H1 (cell line): ENCODE measurements around the gene NHLRC2. TPM values are rescaled to one million over a fixed set of nuclear protein-coding genes. Genes with fewer than 3 reads are reported as not detected.

ENCODE experiments used
- CTCF ChIA-PET: fragments of 300-600 bp; sonication (Branson Sonifier 250); formaldehyde crosslinking; loops from one replicate; lab custom pipeline; 2021; ENCODE audit not compliant: partially characterized antibody; lab: Charles Lee
- POLR2A ChIA-PET: fragments of 300-600 bp; sonication (Branson Sonifier 250); formaldehyde crosslinking; loops from one replicate; lab custom pipeline; 2021; ENCODE audit warnings: inconsistent platforms; ENCODE audit not compliant: partially characterized antibody; lab: Charles Lee
- DNase-seq, 2 experiments: peaks; one replicate each; pipeline versions ENCODE4 v3.0.0 to v3.0.0-alpha.2; 2010 to 2022; ENCODE audit warnings: low spot score in 2 of 2, low read depth in 1 of 2, mixed read lengths in 1 of 2
- FAIRE-seq: peaks from 2 replicates; lab custom pipeline; 2011; peaks lifted over from hg19 to GRCh38; lab: Jason Lieb, UNC
- H2AFZ ChIP-seq: 2 replicates; pipeline ENCODE4 v1.8.1; 2012; ENCODE audit warnings: low read length, inconsistent platforms
- H2AK5ac ChIP-seq: 2 replicates; pipeline ENCODE4 v1.6.1; 2013; ENCODE audit warnings: low read depth, low read length
- H2BK120ac ChIP-seq: replicated peaks from 2 replicates; pipeline ENCODE3; 2013; ENCODE audit warnings: low read depth, low read length, inconsistent platforms
- H2BK12ac ChIP-seq: 2 replicates; pipeline ENCODE4 v1.6.1; 2013; ENCODE audit warnings: low read depth, low read length
- H2BK15ac ChIP-seq: 2 replicates; pipeline ENCODE4 v1.6.1; 2013; ENCODE audit warnings: low read length
- H2BK20ac ChIP-seq: 2 replicates; pipeline ENCODE4 v1.6.1; 2013; ENCODE audit warnings: low read length
- H2BK5ac ChIP-seq: 2 replicates; pipeline ENCODE4 v1.6.1; 2013; ENCODE audit warnings: low read depth, low read length
- H3K14ac ChIP-seq: 2 replicates; pipeline ENCODE4 v1.6.1; 2013; ENCODE audit warnings: inconsistent platforms; ENCODE audit not compliant: insufficient read length
- H3K18ac ChIP-seq: 2 replicates; pipeline ENCODE4 v1.6.1; 2013; ENCODE audit warnings: low read length; ENCODE audit errors: extremely low read depth
- H3K23ac ChIP-seq: 2 replicates; pipeline ENCODE4 v1.6.1; 2013; ENCODE audit warnings: inconsistent platforms; ENCODE audit not compliant: insufficient read length
- H3K23me2 ChIP-seq: 2 replicates; pipeline ENCODE4 v1.6.1; 2013; ENCODE audit warnings: low read depth, low read length
- H3K27ac ChIP-seq: 2 replicates; pipeline ENCODE4 v1.6.1; 2011; ENCODE audit warnings: low read depth, low read length, inconsistent platforms
- H3K27me3 ChIP-seq, 4 experiments: replicated peaks in 1 of 4; 1 replicate in 1 of 4; 2 replicates in 3 of 4; pipeline versions ENCODE4 v1.6.1 to v1.8.1; 2011 to 2013; ENCODE audit warnings: low read length in 3 of 4, mild to moderate bottlenecking in 3 of 4, inconsistent platforms in 2 of 4, mixed read lengths in 2 of 4, moderate library complexity in 1 of 4; ENCODE audit not compliant: control insufficient read depth in 3 of 4, insufficient read depth in 3 of 4; ENCODE audit errors: extremely low read depth in 1 of 4
- H3K36me3 ChIP-seq, 4 experiments: 2 replicates each; pipeline versions ENCODE4 v1.6.1 to v1.8.1; 2011 to 2013; ENCODE audit warnings: mild to moderate bottlenecking in 4 of 4, low read length in 3 of 4, moderate library complexity in 2 of 4, control low read depth in 1 of 4, inconsistent platforms in 1 of 4; ENCODE audit not compliant: insufficient read depth in 4 of 4, control insufficient read depth in 2 of 4
- H3K4ac ChIP-seq: replicated peaks from 2 replicates; pipeline ENCODE3; 2013; ENCODE audit warnings: low read length, low read depth, mixed read lengths, inconsistent platforms; ENCODE audit not compliant: insufficient read length
- H3K4me1 ChIP-seq, 4 experiments: replicated peaks in 1 of 4; 1 replicate in 1 of 4; 2 replicates in 3 of 4; pipeline versions ENCODE4 v1.6.1 to v1.8.1; 2011 to 2013; ENCODE audit warnings: low read length in 3 of 4, inconsistent platforms in 2 of 4, mixed read lengths in 1 of 4; ENCODE audit not compliant: insufficient read depth in 4 of 4, control insufficient read depth in 3 of 4
- H3K4me2 ChIP-seq, 2 experiments: 2 replicates each; pipeline versions ENCODE4 v1.6.1 to v1.8.1; 2011 to 2013; ENCODE audit warnings: low read depth in 2 of 2, low read length in 2 of 2, control low read depth in 1 of 2, inconsistent platforms in 1 of 2, mild to moderate bottlenecking in 1 of 2; ENCODE audit not compliant: insufficient read depth in 1 of 2
- H3K4me3 ChIP-seq, 4 experiments: fragments of 200-600, 300-600 bp in 1 of 4; sonication (generic), shearing (Covaris generic), sonication (Bioruptor Twin) in 1 of 4; 2 replicates each; pipeline versions ENCODE4 v1.5.1 to v1.8.1; 2011 to 2016; ENCODE audit warnings: low read length in 4 of 4, low read depth in 3 of 4, control low read depth in 2 of 4, inconsistent platforms in 2 of 4, mild to moderate bottlenecking in 2 of 4, mixed read lengths in 1 of 4, moderate library complexity in 1 of 4; ENCODE audit not compliant: insufficient read depth in 2 of 4; ENCODE audit errors: extremely low read depth in 1 of 4
- H3K56ac ChIP-seq: replicated peaks from 2 replicates; pipeline ENCODE3; 2013; ENCODE audit warnings: low read depth, mild to moderate bottlenecking, mixed read lengths, low read length, inconsistent platforms; ENCODE audit not compliant: insufficient read length
- H3K79me1 ChIP-seq: 2 replicates; pipeline ENCODE4 v1.6.1; 2013; ENCODE audit warnings: low read depth, low read length, control low read depth
- H3K79me2 ChIP-seq, 2 experiments: 2 replicates each; pipeline versions ENCODE4 v1.6.1 to v1.8.1; 2012 to 2013; ENCODE audit warnings: low read length in 2 of 2, mild to moderate bottlenecking in 2 of 2, inconsistent platforms in 1 of 2; ENCODE audit not compliant: insufficient read depth in 2 of 2, control insufficient read depth in 1 of 2
- H3K9ac ChIP-seq, 4 experiments: replicated peaks in 1 of 4; 1 replicate in 1 of 4; 2 replicates in 3 of 4; pipeline versions ENCODE4 v1.6.1 to v1.8.1; 2011 to 2013; ENCODE audit warnings: low read depth in 3 of 4, low read length in 3 of 4, control low read depth in 2 of 4, mild to moderate bottlenecking in 2 of 4, moderate library complexity in 2 of 4, inconsistent platforms in 1 of 4; ENCODE audit errors: extremely low read depth in 1 of 4
- H3K9me3 ChIP-seq, 2 experiments: 2 replicates each; pipeline versions ENCODE4 v1.6.1 to v1.8.1; 2012 to 2013; ENCODE audit warnings: mild to moderate bottlenecking in 2 of 2, moderate library complexity in 2 of 2, control low read depth in 1 of 2, inconsistent platforms in 1 of 2, low read depth in 1 of 2, low read length in 1 of 2, mixed read lengths in 1 of 2; ENCODE audit not compliant: insufficient read depth in 2 of 2
- H4K20me1 ChIP-seq, 2 experiments: replicated peaks in 1 of 2; 2 replicates each; pipeline versions ENCODE3 to v1.8.1; 2011 to 2013; ENCODE audit warnings: inconsistent platforms in 2 of 2, low read length in 2 of 2, mild to moderate bottlenecking in 1 of 2; ENCODE audit not compliant: insufficient read depth in 2 of 2, control insufficient read depth in 1 of 2
- H4K5ac ChIP-seq: 2 replicates; pipeline ENCODE4 v1.6.1; 2013; ENCODE audit warnings: low read length, low read depth, mixed read lengths, inconsistent platforms; ENCODE audit not compliant: insufficient read length
- H4K8ac ChIP-seq: 2 replicates; pipeline ENCODE4 v1.8.0; 2013; ENCODE audit warnings: mild to moderate bottlenecking, moderate library complexity, low read length, inconsistent platforms; ENCODE audit not compliant: insufficient read depth; ENCODE audit errors: extremely low read depth
- H4K91ac ChIP-seq: replicated peaks from 2 replicates; pipeline ENCODE3; 2013; ENCODE audit warnings: low read length, mixed read lengths, inconsistent platforms; ENCODE audit not compliant: insufficient read length
- ASH2L ChIP-seq: fragments of 200-600, 300-600 bp; sonication (generic); IDR thresholded peaks from one replicate; pipeline ENCODE4 v1.7.1; 2017; ENCODE audit warnings: low read length
- EZH2 ChIP-seq: fragments of 200-600 bp; sonication (generic); IDR thresholded peaks from 2 replicates; pipeline ENCODE4 v1.7.1; 2012; ENCODE audit warnings: low read depth, mild to moderate bottlenecking, moderate library complexity, low read length, inconsistent platforms; ENCODE audit not compliant: severe bottlenecking
- RAD21 ChIP-seq, 2 experiments: IDR thresholded peaks in 1 of 2; conservative IDR thresholded peaks in 1 of 2; 2 replicates each; pipeline ENCODE4 v1.6.1; 2011; ENCODE audit warnings: low read depth in 2 of 2, low read length in 2 of 2, improper control_type of control experiment in 1 of 2, inconsistent platforms in 1 of 2, mild to moderate bottlenecking in 1 of 2, moderate library complexity in 1 of 2
- SIN3A ChIP-seq, 2 experiments: IDR thresholded peaks in 1 of 2; conservative IDR thresholded peaks in 1 of 2; 2 replicates each; pipeline ENCODE4 v1.6.1; 2011 to 2012; ENCODE audit warnings: low read length in 2 of 2, improper control_type of control experiment in 1 of 2, low read depth in 1 of 2, mild to moderate bottlenecking in 1 of 2
- YY1 ChIP-seq: IDR thresholded peaks from 2 replicates; pipeline ENCODE4 v1.6.1; 2011; ENCODE audit warnings: low read depth, mild to moderate bottlenecking, low read length
- WGBS, 2 experiments: shearing (Covaris generic) in 1 of 2; methylation state at CpG; one replicate each; pipeline versions ENCODE4 v1.1.6 to v1.1.7; 2013 to 2015; ENCODE audit warnings: low lambda C conversion rate in 2 of 2, mixed read lengths in 2 of 2, inconsistent platforms in 1 of 2, low coverage in 1 of 2, missing lambda C conversion rate in 1 of 2; ENCODE audit not compliant: insufficient replicate concordance in 2 of 2, insufficient coverage in 1 of 2, insufficient read length in 1 of 2; ENCODE audit errors: extremely low coverage in 1 of 2, missing lambda C conversion rate in 1 of 2; 5-methylcytosine and 5-hydroxymethylcytosine counted together
- polyA plus RNA-seq, 7 experiments: library from polyadenylated mRNA; depleted of rRNA in 3 of 7; stranded (reverse) in 5 of 7; unstranded in 2 of 7; fragments of >200 nt in 5 of 7; fragments of 200-250 nt in 2 of 7; gene quantifications; 1 replicate in 5 of 7; 2 replicates in 1 of 7; 4 replicates in 1 of 7; pipeline versions ENCODE4 v1.2.1 to v1.2.3, GENCODE V29; 2011 to 2013; ENCODE audit warnings: missing spikeins in 2 of 7, mixed read lengths in 2 of 7
- total RNA-seq: library from RNA; stranded (reverse); fragmentation: NEBNext Ultra II Directional; extraction: Animal tissue kit (Norgen Biotek cat#: 25700); gene quantifications from 2 replicates; pipeline ENCODE4 v1.2.1, GENCODE V29; 2021
- TF ChIP-seq, protein P1 (sequence below), 3 experiments: IDR thresholded peaks; 1 replicate in 2 of 3; 2 replicates in 1 of 3; pipeline versions ENCODE4 v1.5.1 to v1.6.1; 2011; ENCODE audit warnings: low read length in 3 of 3, mild to moderate bottlenecking in 3 of 3, inconsistent platforms in 2 of 3, low read depth in 1 of 3, moderate library complexity in 1 of 3; ENCODE audit not compliant: insufficient read depth in 1 of 3; ENCODE audit errors: control extremely low read depth in 1 of 3
- TF ChIP-seq, protein P2 (sequence below): IDR thresholded peaks from 2 replicates; pipeline ENCODE4 v1.6.1; 2011; ENCODE audit warnings: low read length, improper control_type of control experiment

NHLRC2 gene
- total and polyA plus RNA-seq, 2 of the 8 experiments (the other 6 are each of a cell fraction or from before 2014, with no cell fraction given), result 4.9 to 25.6 TPM

DNA sequence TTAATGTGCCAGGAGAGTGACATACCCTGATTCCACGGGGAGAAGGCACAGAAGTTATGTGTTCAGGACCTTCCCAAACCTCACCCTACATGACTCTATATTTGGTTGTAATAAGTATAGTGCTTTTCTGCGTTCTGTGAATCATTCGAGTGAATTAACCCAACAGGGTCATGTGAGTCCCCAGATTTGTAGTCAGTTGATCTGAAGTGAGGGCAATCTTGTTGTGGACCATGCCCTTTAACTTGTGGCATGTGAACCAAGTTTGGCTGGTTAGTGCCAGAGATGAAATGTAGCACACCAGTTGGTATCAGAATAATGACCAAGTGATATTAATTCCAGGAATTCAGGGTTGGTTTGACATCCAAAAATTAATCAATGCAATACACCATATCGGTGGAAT, 70.2 kb downstream of the NHLRC2 start:
- no peak overlapping the region for H3K56ac ChIP-seq
- no peak overlapping the region for H4K91ac ChIP-seq
- H3K4me1 ChIP-seq, result no peaks in the 10 kb centered on the region
- no peak overlapping the region for H3K4me2 ChIP-seq
- 69% methylated on average over 4 of the region's 4 CpGs; no CpG with 5 or more reads in 1 of the 2 experiments for WGBS, 2 experiments
- no peak for DNase-seq
- TF ChIP-seq, protein P1, sequence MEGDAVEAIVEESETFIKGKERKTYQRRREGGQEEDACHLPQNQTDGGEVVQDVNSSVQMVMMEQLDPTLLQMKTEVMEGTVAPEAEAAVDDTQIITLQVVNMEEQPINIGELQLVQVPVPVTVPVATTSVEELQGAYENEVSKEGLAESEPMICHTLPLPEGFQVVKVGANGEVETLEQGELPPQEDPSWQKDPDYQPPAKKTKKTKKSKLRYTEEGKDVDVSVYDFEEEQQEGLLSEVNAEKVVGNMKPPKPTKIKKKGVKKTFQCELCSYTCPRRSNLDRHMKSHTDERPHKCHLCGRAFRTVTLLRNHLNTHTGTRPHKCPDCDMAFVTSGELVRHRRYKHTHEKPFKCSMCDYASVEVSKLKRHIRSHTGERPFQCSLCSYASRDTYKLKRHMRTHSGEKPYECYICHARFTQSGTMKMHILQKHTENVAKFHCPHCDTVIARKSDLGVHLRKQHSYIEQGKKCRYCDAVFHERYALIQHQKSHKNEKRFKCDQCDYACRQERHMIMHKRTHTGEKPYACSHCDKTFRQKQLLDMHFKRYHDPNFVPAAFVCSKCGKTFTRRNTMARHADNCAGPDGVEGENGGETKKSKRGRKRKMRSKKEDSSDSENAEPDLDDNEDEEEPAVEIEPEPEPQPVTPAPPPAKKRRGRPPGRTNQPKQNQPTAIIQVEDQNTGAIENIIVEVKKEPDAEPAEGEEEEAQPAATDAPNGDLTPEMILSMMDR (IDR thresholded peaks at IDR 0.05; ENCODE audit: control extremely low read depth in 1 of 3, insufficient read depth in 1 of 3, low read depth in 1 of 3, low read length in 3 of 3), result no peak
- TF ChIP-seq RAD21 (IDR thresholded peaks at IDR 0.05 in 1 of 2, conservative IDR thresholded peaks at IDR 0.05 in 1 of 2; ENCODE audit: low read depth in 2 of 2, low read length in 2 of 2), result no peak
- TF ChIP-seq SIN3A (conservative IDR thresholded peaks at IDR 0.05 in 1 of 2, IDR thresholded peaks at IDR 0.05 in 1 of 2; ENCODE audit: low read depth in 1 of 2, low read length in 2 of 2), result no peak
- no peak for TF ChIP-seq YY1
- TF ChIP-seq ASH2L, result no peak
- TF ChIP-seq, protein P2, sequence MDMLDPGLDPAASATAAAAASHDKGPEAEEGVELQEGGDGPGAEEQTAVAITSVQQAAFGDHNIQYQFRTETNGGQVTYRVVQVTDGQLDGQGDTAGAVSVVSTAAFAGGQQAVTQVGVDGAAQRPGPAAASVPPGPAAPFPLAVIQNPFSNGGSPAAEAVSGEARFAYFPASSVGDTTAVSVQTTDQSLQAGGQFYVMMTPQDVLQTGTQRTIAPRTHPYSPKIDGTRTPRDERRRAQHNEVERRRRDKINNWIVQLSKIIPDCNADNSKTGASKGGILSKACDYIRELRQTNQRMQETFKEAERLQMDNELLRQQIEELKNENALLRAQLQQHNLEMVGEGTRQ, result no peak
- TF ChIP-seq EZH2, result no peak
- TF ChIP-seq, all 59 proteins: peak for 0
- H3K79me1 ChIP-seq, result no peaks in the 10 kb centered on the region
- no peak overlapping the region for H4K5ac ChIP-seq
- no peak overlapping the region for H2AK5ac ChIP-seq
- no peaks in the 10 kb centered on the region for H3K9me3 ChIP-seq
- H3K27ac ChIP-seq, result no peak overlapping the region
- no peak overlapping the region for H2BK12ac ChIP-seq
- H2AFZ ChIP-seq, result no peak overlapping the region
- H3K4me3 ChIP-seq, result no peak overlapping the region
- H4K20me1 ChIP-seq, result peaks cover 0 to 2% of the 10 kb centered on the region in 2 experiments
- no peaks in the 10 kb centered on the region for H3K79me2 ChIP-seq
- H4K8ac ChIP-seq, result no peak overlapping the region
- no peaks in the 10 kb centered on the region for H3K23me2 ChIP-seq
- H2BK120ac ChIP-seq, result no peak overlapping the region
- no peak for FAIRE-seq
- no peaks in the 10 kb centered on the region for H3K36me3 ChIP-seq
- no peak overlapping the region for H2BK20ac ChIP-seq
- no peak overlapping the region for H2BK5ac ChIP-seq
- no peaks in the 10 kb centered on the region for H3K27me3 ChIP-seq
- no peak overlapping the region for H3K18ac ChIP-seq
- CTCF ChIA-PET, result interaction anchor here (0.8 to 3.1 kb wide), 5 partner anchors 8 to 222 kb away, joined by 3 to 14 read pairs (median 4); no protein-coding TSS in a partner anchor
- POLR2A ChIA-PET, result no interaction called here
- H3K14ac ChIP-seq, result no peak overlapping the region
- H3K23ac ChIP-seq, result no peak overlapping the region
- H2BK15ac ChIP-seq, result no peak overlapping the region
- no peak overlapping the region for H3K9ac ChIP-seq
- H3K4ac ChIP-seq, result no peak overlapping the region
